GM18870 (cell line): ENCODE measurements around the gene ATE1.

Experiments used
- ATAC-seq: cut with Tn5 transposase; IDR thresholded peaks from one replicate; pipeline ENCODE4 v1.9.1; 2021; ENCODE audit warnings: moderate library complexity; ENCODE audit not compliant: unreplicated experiment

The ATE1 gene

GRCh38 chr10:121879476-121879875 lies 48.4 kb downstream of the ATE1 start:
- ATAC-seq: no peak

- ATAC-seq: no peak
Observed at GRCh38 chr10:121873236-121873635, 54.6 kb downstream of the ATE1 start.

GRCh38 chr10:121870413-121870812 lies 57.4 kb downstream of the ATE1 start:
- no peak for ATAC-seq

GRCh38 chr10:121865554-121865953 lies 62.3 kb downstream of the ATE1 start:
- no peak for ATAC-seq

- ATAC-seq: no peak
Observed at GRCh38 chr10:121864653-121865052, 63.2 kb downstream of the ATE1 start.

GRCh38 chr10:121864168-121864567 lies 63.7 kb downstream of the ATE1 start:
- ATAC-seq: no peak

GRCh38 chr10:121862649-121863048 lies 65.2 kb downstream of the ATE1 start:
- ATAC-seq: no peak

- ATAC-seq: no peak
Observed at GRCh38 chr10:121862042-121862441, 65.8 kb downstream of the ATE1 start.

GRCh38 chr10:121860810-121861209 lies 67.0 kb downstream of the ATE1 start:
- no peak for ATAC-seq

GRCh38 chr10:121854809-121855445 lies 72.9 kb downstream of the ATE1 start:
- ATAC-seq: no peak

GRCh38 chr10:121853950-121854349 lies 73.9 kb downstream of the ATE1 start:
- no peak for ATAC-seq

- ATAC-seq: no peak
Observed at GRCh38 chr10:121851786-121852185, 76.0 kb downstream of the ATE1 start.

GRCh38 chr10:121848082-121848481 lies 79.7 kb downstream of the ATE1 start:
- ATAC-seq: no peak

- no peak for ATAC-seq
Observed at GRCh38 chr10:121846555-121846954, 81.3 kb downstream of the ATE1 start.

GRCh38 chr10:121845044-121845784 lies 82.6 kb downstream of the ATE1 start:
- ATAC-seq: peak; percentile 79

GRCh38 chr10:121844537-121844936 lies 83.3 kb downstream of the ATE1 start:
- ATAC-seq: no peak

GRCh38 chr10:121843379-121843778 lies 84.5 kb downstream of the ATE1 start:
- no peak for ATAC-seq

- ATAC-seq: no peak
Observed at GRCh38 chr10:121841862-121842261, 86.0 kb downstream of the ATE1 start.

GRCh38 chr10:121838931-121839330 lies 88.9 kb downstream of the ATE1 start:
- no peak for ATAC-seq

- no peak for ATAC-seq
Observed at GRCh38 chr10:121838149-121838548, 89.7 kb downstream of the ATE1 start.

GRCh38 chr10:121836171-121836570 lies 91.7 kb downstream of the ATE1 start:
- no peak for ATAC-seq

GRCh38 chr10:121835376-121835775 lies 92.5 kb downstream of the ATE1 start:
- ATAC-seq: no peak

- no peak for ATAC-seq
Observed at GRCh38 chr10:121834757-121835156, 93.1 kb downstream of the ATE1 start.
